HK-2 (cell line): ENCODE results near the gene TSPAN32.

Experiments
- DNase-seq: peaks from one replicate; pipeline ENCODE4 v3.0.0-alpha.2; 2018; ENCODE audit not compliant: unreplicated experiment

TSPAN32 gene, protein sequence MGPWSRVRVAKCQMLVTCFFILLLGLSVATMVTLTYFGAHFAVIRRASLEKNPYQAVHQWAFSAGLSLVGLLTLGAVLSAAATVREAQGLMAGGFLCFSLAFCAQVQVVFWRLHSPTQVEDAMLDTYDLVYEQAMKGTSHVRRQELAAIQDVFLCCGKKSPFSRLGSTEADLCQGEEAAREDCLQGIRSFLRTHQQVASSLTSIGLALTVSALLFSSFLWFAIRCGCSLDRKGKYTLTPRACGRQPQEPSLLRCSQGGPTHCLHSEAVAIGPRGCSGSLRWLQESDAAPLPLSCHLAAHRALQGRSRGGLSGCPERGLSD

GRCh38 chr11:2301631-2302305, at the start of gene TSPAN32, which contains the start of gene C11orf21:
TSPAN32 (plus strand) TSS chr11:2302013; CDS start chr11:2302150, 137 bp downstream.
C11orf21 (minus strand) TSS chr11:2301918; CDS start chr11:2301808, 110 bp downstream.
- peak; percentile 53 for DNase-seq

DNA sequence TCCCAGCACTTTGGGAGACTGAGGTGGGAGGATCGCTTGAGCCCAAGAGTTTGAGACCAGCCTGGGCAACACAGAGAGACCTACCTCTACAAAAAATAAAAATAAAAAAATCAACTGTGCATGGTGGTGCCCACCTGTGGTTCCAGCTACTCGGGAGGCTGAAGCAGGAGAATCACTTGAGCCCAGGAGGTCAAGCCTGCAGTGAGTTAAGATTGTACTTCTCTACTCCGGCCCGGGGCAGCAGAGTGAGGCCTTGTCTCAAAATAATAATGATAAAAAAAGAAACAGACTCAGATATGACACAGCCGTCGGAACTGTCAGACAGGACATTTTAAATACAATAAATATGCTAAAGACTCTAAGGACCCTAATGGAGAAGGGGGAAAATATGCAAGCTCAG, 49.8 kb upstream of the TSPAN32 start:
- DNase-seq = no peak

DNA sequence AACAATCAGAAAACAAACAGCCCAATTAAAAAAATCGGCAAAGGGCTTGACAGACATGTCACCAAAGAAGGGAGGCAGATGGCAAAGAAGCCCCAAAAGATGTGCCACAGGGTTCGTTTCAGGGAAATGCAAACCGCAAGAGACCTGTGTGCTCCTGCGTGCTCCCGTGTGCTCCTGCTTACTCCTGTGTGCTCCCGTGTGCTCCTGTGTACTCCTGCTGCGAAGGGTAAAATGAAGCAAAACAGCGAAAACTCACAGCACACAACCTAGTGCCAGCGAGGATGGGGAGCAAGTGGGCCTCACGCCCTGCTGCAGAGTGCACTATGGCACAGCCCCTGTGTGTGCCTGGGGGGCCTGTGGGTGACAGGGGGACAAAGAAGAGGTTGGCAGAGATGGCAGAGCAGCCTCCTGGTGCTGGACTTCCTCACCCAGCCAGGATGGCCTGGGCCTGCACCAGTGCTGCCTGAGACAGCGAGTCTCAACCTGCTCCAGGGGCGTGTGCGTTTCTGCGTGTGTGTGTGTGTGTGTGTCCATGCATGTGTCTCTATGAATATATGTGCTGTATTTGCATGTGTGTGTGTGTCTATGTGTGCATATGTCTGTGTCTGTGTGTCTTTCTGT, 45.4 kb upstream of the TSPAN32 start:
- no peak for DNase-seq

DNA sequence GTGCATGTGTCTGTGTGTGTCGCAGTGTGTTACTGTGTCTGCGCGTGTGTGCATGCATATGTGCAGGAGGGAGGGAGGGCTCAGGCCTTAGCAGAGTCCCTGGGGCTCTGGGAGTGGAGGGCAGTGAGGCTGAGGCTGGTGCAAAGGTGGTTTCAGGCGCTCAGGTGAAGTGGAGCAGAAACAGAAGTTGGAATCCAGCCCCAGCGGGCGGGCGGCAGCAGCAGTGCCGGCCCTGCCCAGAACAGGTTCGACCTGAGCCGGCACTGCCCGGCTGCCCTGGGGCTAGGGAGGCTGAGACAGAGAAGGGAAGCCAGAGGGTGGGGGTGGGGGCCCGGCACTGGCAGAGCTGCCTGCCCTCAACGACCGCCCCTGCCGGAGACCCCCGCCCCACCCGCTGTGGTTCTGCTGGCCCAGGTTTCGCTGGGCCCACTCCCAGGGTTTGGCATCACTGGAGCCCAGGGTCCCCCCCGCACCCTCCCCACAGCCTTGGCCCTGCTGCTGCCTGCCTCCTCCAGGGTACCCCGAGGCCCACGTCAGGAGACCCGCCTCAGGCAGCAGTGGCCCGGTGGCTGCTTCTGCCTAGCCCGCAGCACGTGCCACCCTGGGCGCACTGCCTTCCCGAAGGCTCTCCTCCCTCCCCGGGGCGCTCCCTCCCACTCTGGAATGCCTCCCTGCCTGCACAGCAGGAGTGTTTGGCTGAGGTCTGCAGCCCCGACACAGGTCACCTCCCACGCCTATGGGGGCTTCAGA, 44.7 kb upstream of the TSPAN32 start:
- no peak for DNase-seq

GRCh38 chr11:2258501-2259465, 43.0 kb upstream of the TSPAN32 start:
- no peak for DNase-seq

- no peak for DNase-seq
Measured at GRCh38 chr11:2259466-2259830, 42.4 kb upstream of the TSPAN32 start.

DNA sequence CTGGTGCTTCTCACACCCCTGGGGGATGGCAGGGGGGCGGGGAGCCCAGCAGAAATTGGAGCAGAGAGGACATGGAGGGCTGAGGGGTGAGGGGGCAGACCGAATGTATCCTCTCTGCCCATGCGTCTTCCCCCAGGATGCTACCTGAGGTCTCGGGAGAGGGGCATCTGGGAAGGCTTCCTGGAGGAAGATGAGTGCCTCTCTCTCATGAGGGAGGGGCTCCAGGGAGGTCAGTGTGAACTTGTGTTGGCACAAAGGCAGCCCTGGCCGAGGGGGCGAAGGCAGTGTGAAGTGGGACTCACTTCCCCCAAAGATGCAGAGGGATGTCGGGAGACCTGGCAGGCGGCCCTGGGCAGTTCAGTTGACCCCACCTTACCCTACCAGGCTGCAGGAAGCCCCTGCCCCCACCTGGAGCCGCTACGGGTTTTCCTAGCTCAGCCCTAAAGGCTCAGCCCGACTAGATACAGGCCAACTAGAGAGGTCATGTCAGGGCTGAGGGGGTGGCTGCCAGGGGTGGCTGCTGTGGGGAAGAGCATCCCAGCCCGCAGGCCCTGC, 41.8 kb upstream of the TSPAN32 start:
- DNase-seq = no peak

- no peak for DNase-seq
Measured at GRCh38 chr11:2260491-2261364, 41.1 kb upstream of the TSPAN32 start.

DNA sequence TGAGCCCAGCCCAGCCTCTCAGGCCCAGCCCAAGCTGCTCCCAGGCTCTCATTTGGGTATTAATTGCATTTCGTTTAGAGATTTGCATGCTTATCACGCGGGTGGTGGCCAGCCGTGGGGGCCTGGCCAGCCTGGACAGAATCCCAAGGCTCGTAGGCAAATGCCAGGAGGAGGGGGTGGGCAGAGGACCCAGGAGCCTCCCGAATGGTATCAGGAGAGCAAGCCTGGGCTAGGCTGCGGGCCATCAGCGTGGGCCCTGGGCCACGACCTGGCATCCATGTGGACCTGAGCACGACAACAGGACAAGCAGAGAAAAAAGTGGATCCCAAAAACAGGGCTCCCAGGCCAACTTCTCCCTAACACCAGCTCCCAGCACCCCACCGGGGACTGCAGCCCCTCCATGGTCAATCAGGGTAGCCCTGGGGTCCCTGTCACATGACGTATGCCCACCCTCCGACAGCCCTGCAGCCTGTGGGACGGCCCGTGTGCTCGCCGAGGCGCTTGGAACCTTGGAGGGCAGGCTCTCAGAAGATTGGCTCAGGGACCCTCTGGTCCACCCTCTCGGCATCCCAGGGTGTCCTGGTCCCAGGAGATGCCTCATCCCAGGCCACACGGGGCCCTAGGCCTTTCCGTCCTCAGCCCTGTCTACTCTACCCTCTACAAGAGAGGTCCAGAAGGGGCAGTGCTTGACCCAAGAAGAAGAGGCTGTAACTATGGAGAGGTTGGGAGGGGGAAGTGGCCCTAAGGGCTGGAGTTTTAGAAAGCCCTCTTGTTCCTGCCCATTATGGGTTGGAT, 40.2 kb upstream of the TSPAN32 start:
- DNase-seq = no peak

GRCh38 chr11:2262301-2263070, 39.3 kb upstream of the TSPAN32 start:
- DNase-seq = no peak

DNA sequence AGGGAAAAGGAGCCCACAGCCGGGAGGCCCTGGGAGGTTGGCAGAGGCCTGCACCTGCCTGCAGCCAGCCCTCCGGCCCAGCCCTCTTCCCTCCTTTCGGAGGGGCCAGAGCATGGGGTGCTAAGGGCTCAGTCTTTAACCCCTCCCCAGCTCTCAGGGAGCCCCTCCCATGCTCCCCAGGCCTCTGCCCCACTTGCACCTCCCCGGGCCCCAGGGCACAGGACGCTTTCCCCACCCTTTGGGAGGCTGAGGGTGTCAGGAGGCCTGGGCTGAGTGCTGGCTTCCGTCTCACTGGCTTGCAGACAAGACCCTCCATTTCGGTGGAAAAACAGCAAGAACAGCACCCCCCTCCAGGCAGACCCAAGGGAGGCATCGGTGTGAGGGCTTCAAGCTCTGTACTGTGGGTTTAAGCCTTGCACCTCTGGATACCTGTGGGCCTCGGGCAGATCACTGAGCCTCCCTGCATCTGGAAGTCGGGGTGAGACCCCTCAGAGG, 38.7 kb upstream of the TSPAN32 start:
- DNase-seq = no peak

- DNase-seq = no peak
Measured at GRCh38 chr11:2263724-2264360, 38.0 kb upstream of the TSPAN32 start.

GRCh38 chr11:2264366-2265053, 37.3 kb upstream of the TSPAN32 start:
- DNase-seq = no peak

GRCh38 chr11:2265396-2265795, 36.4 kb upstream of the TSPAN32 start:
- no peak for DNase-seq

DNA sequence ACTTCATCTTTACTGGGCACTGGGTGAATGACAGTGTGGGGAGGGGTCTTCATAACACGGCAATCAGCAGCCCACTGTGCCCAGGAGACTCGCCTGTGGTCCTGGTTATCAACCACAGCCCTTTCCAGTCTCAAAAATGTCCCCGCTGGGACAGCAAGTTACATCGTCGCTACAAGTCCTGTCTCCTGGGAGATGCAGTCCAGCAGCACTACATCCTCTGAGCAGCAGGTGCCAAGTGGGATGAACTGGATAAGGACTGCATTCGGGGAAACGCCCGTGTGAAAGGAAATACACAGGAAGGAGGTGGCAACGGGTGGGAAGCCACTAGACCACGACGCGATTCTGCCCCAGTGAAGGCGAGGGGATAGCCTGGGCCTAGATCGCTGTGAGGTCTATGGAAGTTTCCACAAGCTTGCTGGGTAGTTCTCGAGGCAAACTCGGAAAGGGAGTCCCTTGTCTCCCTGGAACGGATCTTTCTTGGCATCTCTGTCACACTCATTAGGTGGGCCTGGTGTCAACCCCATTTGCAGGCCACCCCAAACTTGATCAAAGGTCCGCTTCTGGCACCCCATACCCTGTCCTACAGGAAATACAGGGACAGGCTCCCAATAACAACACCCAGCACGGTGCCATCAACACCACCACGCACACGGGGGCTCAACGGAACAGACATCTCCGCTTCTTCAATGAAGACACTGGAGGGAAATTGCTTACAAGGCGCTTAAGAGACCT, 35.8 kb upstream of the TSPAN32 start:
- no peak for DNase-seq
